Urinary bladder (tissue), 4 donors: ENCODE measurements around the gene PCLAF. TPM values are rescaled to one million over a fixed set of nuclear protein-coding genes. Genes with fewer than 3 reads are reported as not detected.
"Not testable (repeated sequence)": the region's sequence is repeated elsewhere in the genome, so short reads cannot be mapped to it uniquely, and the experiment has no call there.

Experiments
- DNase-seq: peaks from one replicate; pipeline ENCODE4 v3.0.0-alpha.2; 2015; ENCODE audit errors: extremely low spot score
- H3K27ac ChIP-seq: one replicate; pipeline ENCODE4 v1.5.1; 2013; ENCODE audit warnings: low read depth, mild to moderate bottlenecking, moderate library complexity
- H3K36me3 ChIP-seq: one replicate; pipeline ENCODE4 v1.6.1; 2013; ENCODE audit warnings: mild to moderate bottlenecking, moderate library complexity; ENCODE audit not compliant: insufficient read depth
- H3K4me1 ChIP-seq: one replicate; pipeline ENCODE4 v1.6.1; 2013; ENCODE audit warnings: mild to moderate bottlenecking, moderate library complexity; ENCODE audit not compliant: insufficient read depth
- H3K4me3 ChIP-seq: one replicate; pipeline ENCODE4 v1.5.1; 2013; ENCODE audit warnings: low read depth, low read length
- WGBS: extraction: QIAGEN DNeasy Blood & Tissue Kit; methylation state at CpG from one replicate; pipeline ENCODE4 v1.1.7; 2013; 5-methylcytosine and 5-hydroxymethylcytosine counted together
- polyA plus RNA-seq: library from polyadenylated mRNA; stranded (reverse); fragments of 200-250 nt; gene quantifications from one replicate; pipeline ENCODE4 v1.2.3, GENCODE V29; 2013
- total RNA-seq: library from RNA; depleted of rRNA; stranded (reverse); fragments of >200 nt; gene quantifications from one replicate; pipeline ENCODE4 v1.2.3, GENCODE V29; 2014
- donor health status: healthy with polysubstance abuse.
- donor health status: healthy.

PCLAF gene
- total and polyA plus RNA-seq, 2 donors, result 1.8 to 41.5 TPM

GRCh38 chr15:64387562-64388168 is 6.4 kb upstream of the PCLAF start, which contains the start of gene TRIP4:
Gene TRIP4, plus strand, starts transcription at chr15:64387836. Its CDS starts 28 bp downstream, at chr15:64387864.
- under 1% methylated on average over 35 of the region's 35 CpGs for WGBS
- H3K36me3 ChIP-seq, result no peaks in the 10 kb centered on the region
- peak within 1 kb of the TSS; percentile 33 for H3K27ac ChIP-seq
- peak; percentile 89 for DNase-seq
- H3K4me1 ChIP-seq, result no peaks in the 10 kb centered on the region
- H3K4me3 ChIP-seq, result peak within 1 kb of the TSS; percentile 61

DNA sequence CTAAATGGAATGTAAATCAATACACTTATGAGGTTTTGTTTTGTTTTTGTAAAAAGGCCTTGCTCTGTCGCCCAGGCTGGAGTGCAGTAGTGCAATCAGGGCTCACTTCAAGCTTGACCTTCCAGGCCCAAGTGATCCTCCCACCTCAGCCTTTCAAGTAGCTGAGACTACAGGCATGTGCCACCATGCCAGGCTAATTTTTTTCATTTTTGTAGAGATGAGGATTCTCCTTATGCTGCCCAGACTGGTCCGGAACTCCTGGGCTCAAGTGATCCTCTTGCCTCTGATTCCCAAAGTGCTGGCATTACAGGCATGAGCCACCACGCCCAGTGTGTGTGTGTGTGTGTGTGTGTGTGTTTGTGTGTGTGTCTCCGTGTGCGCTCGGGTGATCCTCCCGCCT is 5.0 kb upstream of the PCLAF start:
- no peaks in the 10 kb centered on the region for H3K4me1 ChIP-seq
- WGBS, result 93% methylated on average over 7 of the region's 7 CpGs
- no peak for DNase-seq

DNA sequence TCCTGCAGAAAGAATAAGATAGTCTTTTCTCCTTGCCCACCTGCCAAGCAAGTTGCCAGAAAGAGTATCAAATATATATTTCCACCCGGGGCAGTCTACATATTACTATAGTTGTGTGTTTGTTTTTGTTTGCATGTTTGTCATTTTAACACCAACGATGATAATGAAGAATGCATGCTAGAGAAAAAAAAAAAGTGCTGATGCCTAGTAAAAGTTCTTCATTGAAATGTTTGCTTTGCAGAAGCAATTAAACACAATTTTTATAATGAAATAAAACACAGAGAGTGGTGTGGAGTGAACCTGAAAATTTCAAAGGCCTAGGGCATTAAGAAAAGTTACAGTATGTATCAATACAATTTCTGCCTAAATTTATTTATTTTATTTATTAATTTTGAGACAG is 2.5 kb upstream of the PCLAF start:
- DNase-seq, result no peak
- H3K27ac ChIP-seq, result no peak overlapping the region
- 84% methylated on average over 2 of the region's 2 CpGs for WGBS
- no peak overlapping the region for H3K4me3 ChIP-seq
- H3K4me1 ChIP-seq, result no peaks in the 10 kb centered on the region
- H3K36me3 ChIP-seq, result no peaks in the 10 kb centered on the region

More for the DNA sequence above, 5.0 kb upstream of the PCLAF start:
- no peak overlapping the region for H3K4me3 ChIP-seq
- H3K27ac ChIP-seq, result no peak overlapping the region
- no peaks in the 10 kb centered on the region for H3K36me3 ChIP-seq

DNA sequence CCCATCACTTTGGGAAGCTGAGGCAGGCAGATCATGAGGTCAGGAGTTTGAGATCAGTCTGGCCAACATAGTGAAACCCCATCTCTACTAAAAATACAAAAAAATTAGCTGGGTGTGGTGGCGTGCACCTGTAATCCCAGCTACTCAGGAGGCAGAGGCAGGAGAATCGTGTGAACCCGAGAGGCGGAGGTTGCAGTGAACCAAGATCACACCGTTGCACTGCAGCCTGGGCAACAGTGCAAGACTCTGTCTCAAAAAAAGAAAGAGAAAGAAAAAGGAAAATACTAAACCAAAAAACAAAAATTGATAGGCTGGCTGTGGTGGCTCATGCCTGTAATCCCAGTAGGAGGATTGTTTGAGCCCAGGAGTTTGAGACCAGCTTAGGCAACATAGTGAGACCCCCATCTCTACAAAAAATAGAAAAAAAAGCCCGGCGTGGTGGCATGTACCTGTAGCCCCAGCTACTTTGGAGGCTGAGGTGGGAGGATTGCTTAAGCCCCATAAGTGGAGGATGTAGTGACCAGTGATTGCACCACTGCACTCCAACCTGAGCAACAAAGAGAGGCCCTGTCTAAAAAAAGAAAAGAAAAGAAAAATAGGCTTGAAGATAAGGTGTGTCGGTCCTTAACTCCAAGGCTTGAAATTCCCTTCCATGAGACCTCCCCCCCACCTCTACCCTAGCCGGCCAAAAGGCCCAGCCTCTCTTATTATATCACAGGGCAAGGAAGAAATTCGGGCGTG is 941 bp downstream of the PCLAF start:
- H3K4me1 ChIP-seq, H3K36me3 ChIP-seq, H3K27ac ChIP-seq, H3K4me3 ChIP-seq, DNase-seq: not testable (repeated sequence)
- 60% methylated on average over 11 of the region's 11 CpGs for WGBS

- no peaks in the 10 kb centered on the region for H3K4me1 ChIP-seq
- 69% methylated on average over 9 of the region's 9 CpGs for WGBS
- H3K4me3 ChIP-seq, result no peak overlapping the region
- H3K36me3 ChIP-seq, result no peaks in the 10 kb centered on the region
- DNase-seq, result no peak
- no peak overlapping the region for H3K27ac ChIP-seq
These were observed 1.9 kb downstream of the PCLAF start for GRCh38 chr15:64379216-64379960.

GRCh38 chr15:64373360-64373759 is 7.9 kb downstream of the PCLAF start:
- Histone ChIP-seq H3K4me3 (no peak overlapping the region), H3K4me1 (no peaks in the 10 kb centered on the region), H3K27ac (no peak overlapping the region), H3K36me3 (no peaks in the 10 kb centered on the region)
- WGBS, result 94% methylated on average over 8 of the region's 8 CpGs
- no peak for DNase-seq

GRCh38 chr15:64371383-64371782 is 9.9 kb downstream of the PCLAF start:
- H3K4me1 ChIP-seq, DNase-seq, H3K27ac ChIP-seq, H3K4me3 ChIP-seq, H3K36me3 ChIP-seq: not testable (repeated sequence)
- WGBS, result 98% methylated on average over 8 of the region's 8 CpGs

- no peak for DNase-seq
- Histone ChIP-seq H3K27ac (no peak overlapping the region), H3K4me1 (no peaks in the 10 kb centered on the region), H3K36me3 (no peaks in the 10 kb centered on the region), H3K4me3 (no peak overlapping the region)
- 86% methylated on average over 2 of the region's 2 CpGs for WGBS
These were observed 12.1 kb downstream of the PCLAF start for GRCh38 chr15:64369078-64369607.

- DNase-seq, result no peak
- H3K4me3 ChIP-seq, result no peak overlapping the region
- H3K36me3 ChIP-seq, result no peaks in the 10 kb centered on the region
- WGBS, result 96% methylated on average over 4 of the region's 4 CpGs
- H3K27ac ChIP-seq, result no peak overlapping the region
- H3K4me1 ChIP-seq, result no peaks in the 10 kb centered on the region
These were observed 20.0 kb downstream of the PCLAF start for GRCh38 chr15:64361259-64361658.

DNA sequence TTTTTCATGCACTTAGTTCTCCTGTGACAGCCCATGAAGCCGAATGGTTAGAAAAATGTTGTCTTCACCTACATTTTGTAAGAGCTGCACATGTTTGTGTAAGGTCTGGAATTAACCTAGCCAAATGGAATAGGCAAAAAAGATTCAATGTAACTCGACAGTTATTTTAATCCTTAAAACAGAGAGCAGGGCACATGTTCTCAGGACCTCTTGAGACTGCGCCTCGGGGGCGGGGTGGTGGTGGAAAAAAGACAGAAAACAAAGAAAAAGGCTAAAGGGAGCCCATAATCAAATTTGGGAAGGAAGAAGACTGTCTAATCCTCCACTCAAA is 24.6 kb downstream of the PCLAF start:
- Histone ChIP-seq H3K4me3 (peak overlapping the region; percentile 97), H3K36me3 (no peaks in the 10 kb centered on the region), H3K4me1 (no peaks in the 10 kb centered on the region), H3K27ac (no peak overlapping the region)
- DNase-seq, result no peak
- 35% methylated on average over 5 of the region's 5 CpGs for WGBS

DNA sequence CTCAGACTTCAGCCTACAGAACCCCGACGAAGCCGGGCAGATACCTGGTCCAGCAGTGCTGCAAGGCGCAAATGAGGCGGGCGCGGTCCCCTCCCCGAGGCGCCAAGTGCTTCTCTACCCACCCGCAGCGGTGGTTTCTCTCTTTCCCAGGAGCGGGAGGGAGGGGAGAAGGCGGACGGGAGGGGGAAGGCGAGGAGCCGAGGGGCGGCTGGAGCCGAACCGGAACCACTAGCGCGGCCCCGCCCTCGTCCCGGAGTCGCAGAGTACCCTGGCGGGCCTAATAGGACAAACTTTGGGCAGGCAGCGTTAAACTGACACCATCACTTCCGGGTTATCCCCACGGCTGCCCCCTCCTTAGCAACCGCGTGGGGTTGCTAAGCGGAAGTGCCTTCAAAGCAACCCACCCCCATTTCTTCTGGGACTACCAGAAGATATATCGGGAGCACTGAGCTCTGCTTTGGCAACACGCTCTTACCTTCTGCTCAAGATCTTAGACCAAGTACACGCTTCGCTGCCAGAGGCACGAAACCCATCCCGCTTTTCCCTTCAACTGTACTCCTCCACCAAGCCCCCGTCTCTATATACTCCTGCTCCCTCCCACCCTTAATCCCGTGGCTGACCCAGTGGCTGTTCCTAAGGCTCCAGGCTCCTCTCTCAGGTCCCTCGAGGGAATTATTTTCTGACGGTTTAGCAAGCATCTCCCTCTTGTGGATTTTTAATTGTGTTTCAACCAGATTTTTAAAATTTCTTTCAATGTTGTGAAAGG is 25.1 kb downstream of the PCLAF start, which contains the start of gene CSNK1G1:
TSS of gene CSNK1G1 (minus strand) at position 230 of the 766 bp plus-strand sequence. CDS start 55,674 bp downstream, outside the sequence.
- under 1% methylated on average over 42 of the region's 42 CpGs for WGBS
- no peaks in the 10 kb centered on the region for H3K4me1 ChIP-seq
- peak; percentile 95 for DNase-seq

DNA sequence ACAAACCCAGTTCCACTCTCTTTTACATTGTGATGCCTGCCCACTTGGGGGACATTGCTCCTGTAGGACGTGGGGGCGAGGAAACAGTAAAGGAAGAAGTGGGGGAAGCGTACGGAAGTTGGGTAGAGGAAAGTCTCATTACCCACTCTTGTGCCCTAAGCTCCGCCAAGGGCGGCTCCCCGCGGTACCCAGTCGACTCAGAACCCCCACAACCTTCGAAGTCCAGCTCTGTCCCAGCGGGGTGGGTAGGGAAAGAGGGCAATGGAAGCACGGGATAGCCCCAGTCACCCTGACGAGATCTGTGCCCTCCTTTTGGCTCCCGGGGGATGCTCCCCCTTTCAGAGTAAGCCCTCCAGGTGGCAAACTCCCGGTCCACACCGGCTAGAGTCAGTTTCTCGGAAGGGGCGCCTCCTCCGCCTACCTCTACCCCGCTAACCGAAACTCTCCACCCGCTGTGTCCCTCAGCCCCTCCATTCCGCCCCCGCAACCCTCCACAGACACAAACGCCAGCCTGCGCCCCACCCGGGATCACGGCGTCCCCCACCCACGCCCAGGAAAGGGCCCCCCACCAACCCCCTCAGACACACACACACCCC is 25.8 kb downstream of the PCLAF start:
- peak overlapping the region; percentile 90 for H3K27ac ChIP-seq
- no peaks in the 10 kb centered on the region for H3K36me3 ChIP-seq
- no peak for DNase-seq
- WGBS, result under 1% methylated on average over 30 of the region's 30 CpGs
- H3K4me1 ChIP-seq, result no peaks in the 10 kb centered on the region
- H3K4me3 ChIP-seq, result peak overlapping the region; percentile 97

More for the DNA sequence above, 25.1 kb downstream of the PCLAF start, which contains the start of gene CSNK1G1:
- Histone ChIP-seq H3K36me3 (no peaks in the 10 kb centered on the region), H3K4me3 (peak within 1 kb of the TSS; percentile 97), H3K27ac (peak within 1 kb of the TSS; percentile 90)
